Suprapubic skin (tissue), 3 donors: ENCODE results near the gene ACAT2.

Experiments
- CTCF ChIP-seq, 2 donors: fragments of 200-600 bp in 1 of 2; fragments of 450-650 bp in 1 of 2; sonication (generic) in 1 of 2; IDR thresholded peaks; one replicate each; pipeline ENCODE4 v1.5.1; 2016 to 2019; ENCODE audit warnings: antibody characterized with exemption in 2 of 2, mild to moderate bottlenecking in 1 of 2, moderate library complexity in 1 of 2
- POLR2A ChIP-seq, 2 donors: fragments of 450-650 bp; IDR thresholded peaks; one replicate each; pipeline ENCODE4 v1.6.1; 2017; ENCODE audit warnings: antibody characterized with exemption in 2 of 2, mild to moderate bottlenecking in 2 of 2, moderate library complexity in 2 of 2

- TF ChIP-seq CTCF (IDR thresholded peaks at IDR 0.05) (no peak), POLR2A (IDR thresholded peaks at IDR 0.05) (no peak)
These were observed 16.8 kb downstream of the ACAT2 start for GRCh38 chr6:159778542-159779103.
